ENCODE results near the gene KCNK7. TPM values are rescaled to one million over a fixed set of nuclear protein-coding genes. Genes with fewer than 3 reads are reported as not detected.

Gene KCNK7
- total RNA-seq, 1 donor from 2014 or later: not detected

GRCh38 chr11:65589444-65590239 lies 6.0 kb downstream of the KCNK7 start:
- DNase-seq (ENCODE audit: low spot score) (no peak), ATAC-seq (no peak)

- ATAC-seq (peak; percentile 57), DNase-seq (ENCODE audit: low spot score) (peak; percentile 52)
Observed at GRCh38 chr11:65588199-65589054, 7.2 kb downstream of the KCNK7 start.

- DNase-seq (ENCODE audit: low spot score) (no peak), ATAC-seq (no peak)
Observed at GRCh38 chr11:65586676-65587075, 8.9 kb downstream of the KCNK7 start.

- ATAC-seq (no peak), DNase-seq (ENCODE audit: low spot score) (no peak)
Observed at GRCh38 chr11:65586247-65586630, 9.4 kb downstream of the KCNK7 start.

- no peak for ATAC-seq
- no peak for DNase-seq (ENCODE audit: low spot score)
Observed at GRCh38 chr11:65585396-65586246, 10.0 kb downstream of the KCNK7 start.

- no peak for DNase-seq (ENCODE audit: low spot score)
Observed at GRCh38 chr11:65584723-65585171, 10.9 kb downstream of the KCNK7 start.

GRCh38 chr11:65584106-65584505 lies 11.5 kb downstream of the KCNK7 start:
- no peak for ATAC-seq
- no peak for DNase-seq (ENCODE audit: low spot score)

More at GRCh38 chr11:65584723-65585171, 10.9 kb downstream of the KCNK7 start:
- ATAC-seq: no peak

- ATAC-seq (no peak), DNase-seq (ENCODE audit: low spot score) (no peak)
Observed at GRCh38 chr11:65583589-65583988, 12.0 kb downstream of the KCNK7 start.

- no peak for ATAC-seq
- no peak for DNase-seq (ENCODE audit: low spot score)
Observed at GRCh38 chr11:65581928-65582327, 13.7 kb downstream of the KCNK7 start.

GRCh38 chr11:65580756-65581155 lies 14.8 kb downstream of the KCNK7 start:
- DNase-seq (ENCODE audit: low spot score) (no peak), ATAC-seq (no peak)

GRCh38 chr11:65580031-65580692 lies 15.4 kb downstream of the KCNK7 start:
- DNase-seq (ENCODE audit: low spot score) (no peak), ATAC-seq (no peak)

GRCh38 chr11:65579291-65579690 lies 16.3 kb downstream of the KCNK7 start:
- ATAC-seq: no peak
- DNase-seq (ENCODE audit: low spot score): no peak

GRCh38 chr11:65578667-65579066 lies 16.9 kb downstream of the KCNK7 start:
- DNase-seq (ENCODE audit: low spot score) (no peak), ATAC-seq (no peak)

- DNase-seq (ENCODE audit: low spot score) (no peak), ATAC-seq (no peak)
Observed at GRCh38 chr11:65578134-65578533, 17.5 kb downstream of the KCNK7 start.

- no peak for ATAC-seq
- peak; percentile 45 for DNase-seq (ENCODE audit: low spot score)
Observed at GRCh38 chr11:65577756-65578109, 17.9 kb downstream of the KCNK7 start.

- peak; percentile 21 for ATAC-seq
Observed at GRCh38 chr11:65576867-65577755, 18.5 kb downstream of the KCNK7 start.

GRCh38 chr11:65576232-65576866 lies 19.3 kb downstream of the KCNK7 start:
- no peak for DNase-seq (ENCODE audit: low spot score)
- ATAC-seq: no peak

More at GRCh38 chr11:65576867-65577755, 18.5 kb downstream of the KCNK7 start:
- peak; percentile 63 for DNase-seq (ENCODE audit: low spot score)

GRCh38 chr11:65575568-65576231 lies 19.9 kb downstream of the KCNK7 start, which contains the start of gene EHBP1L1:
Gene EHBP1L1, plus strand, starts transcription at chr11:65576053. Its CDS starts 250 bp downstream, at chr11:65576303.
- DNase-seq (ENCODE audit: low spot score) (peak; percentile 74), ATAC-seq (peak; percentile 53)
